ENCODE measurements around the gene DRAP1.

The DRAP1 gene

GRCh38 chr11:65965986-65966762 lies 46.9 kb downstream of the DRAP1 start:
- DNase-seq: no peak

- no peak for DNase-seq
These were observed 48.2 kb downstream of the DRAP1 start for GRCh38 chr11:65967329-65967934.

DNA sequence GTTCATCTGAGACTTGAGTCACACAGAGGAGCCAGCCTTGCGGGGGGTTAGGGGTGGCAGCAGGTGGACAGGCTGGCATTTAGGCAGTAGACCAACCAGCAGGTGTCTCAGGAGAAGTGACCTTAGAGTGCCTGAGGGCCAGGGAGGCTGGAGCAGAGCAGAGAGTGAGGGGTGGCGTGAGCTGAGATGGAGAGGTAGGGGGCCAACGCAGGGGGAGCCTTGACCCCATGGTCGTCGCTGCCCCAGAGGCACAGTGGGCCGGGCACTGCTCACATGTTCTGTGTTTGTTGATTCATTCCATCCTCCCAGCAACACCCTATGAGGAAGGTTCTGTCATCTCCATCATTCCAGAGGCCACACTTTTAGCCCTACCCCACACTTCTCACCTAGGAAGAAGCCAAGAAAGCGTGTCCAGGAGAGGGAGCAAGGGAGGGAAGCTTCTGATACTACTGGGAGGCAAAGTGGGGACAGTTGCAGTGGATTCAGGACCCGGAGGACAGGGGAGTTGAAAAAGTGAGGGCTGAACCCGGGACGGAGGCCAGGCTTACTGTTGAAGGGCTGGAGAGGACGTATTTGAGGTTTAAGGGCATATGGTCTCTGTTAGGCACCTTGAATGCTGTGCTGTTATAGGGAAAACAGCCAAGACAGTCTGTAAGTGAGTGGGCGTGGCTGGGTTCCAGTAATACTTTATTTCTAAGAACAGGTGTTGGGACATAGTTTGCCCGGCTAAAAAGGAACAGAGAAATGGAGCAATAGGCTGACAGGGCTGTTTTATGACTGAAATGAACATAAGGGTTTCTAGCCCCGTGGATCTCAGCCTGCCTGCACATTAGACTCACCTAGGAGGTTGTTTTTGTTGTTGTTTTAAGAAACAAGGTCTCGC lies 49.6 kb downstream of the DRAP1 start:
- DNase-seq: no peak
